CD8-positive, alpha-beta memory T cell (primary cell): Measurements from ENCODE around the gene POMZP3. TPM values are rescaled to one million over a fixed set of nuclear protein-coding genes. Genes with fewer than 3 reads are reported as not detected.
"Not testable (repeated sequence)": the region's sequence is repeated elsewhere in the genome, so short reads cannot be mapped to it uniquely, and the experiment has no call there.

Experiments used
- CTCF ChIA-PET: fragments of 350-600 bp; sonication (Branson Sonifier 250); formaldehyde crosslinking; loops from one replicate; lab custom pipeline; 2021; ENCODE audit warnings: antibody characterized with exemption; lab: Charles Lee
- POLR2A ChIA-PET: fragments of 350-600 bp; sonication (Branson Sonifier 250); formaldehyde crosslinking; loops from one replicate; lab custom pipeline; 2021; ENCODE audit warnings: antibody characterized with exemption; lab: Charles Lee
- DNase-seq, 5 donors: peaks; one replicate each; pipeline versions ENCODE4 v3.0.0 to v3.0.0-alpha.2; 2020 to 2022; ENCODE audit warnings: mixed read lengths in 1 of 5
- H3K27ac ChIP-seq: one replicate; pipeline ENCODE4 v1.7.0; 2013; ENCODE audit warnings: low read depth, mild to moderate bottlenecking, low read length, moderate library complexity
- H3K27me3 ChIP-seq: 2 replicates; pipeline ENCODE4 v1.7.0; 2013; ENCODE audit warnings: low read length, mild to moderate bottlenecking; ENCODE audit not compliant: insufficient read depth, poor library complexity, severe bottlenecking
- H3K36me3 ChIP-seq: 2 replicates; pipeline ENCODE4 v1.7.0; 2013; ENCODE audit warnings: mild to moderate bottlenecking, low read length, moderate library complexity; ENCODE audit not compliant: insufficient read depth
- H3K4me1 ChIP-seq: 2 replicates; pipeline ENCODE4 v1.7.0; 2013; ENCODE audit warnings: mild to moderate bottlenecking, low read length, moderate library complexity; ENCODE audit not compliant: insufficient read depth
- H3K4me3 ChIP-seq: 2 replicates; pipeline ENCODE4 v1.7.0; 2013; ENCODE audit warnings: mild to moderate bottlenecking, low read length
- H3K9me3 ChIP-seq: 2 replicates; pipeline ENCODE4 v1.7.0; 2013; ENCODE audit warnings: mild to moderate bottlenecking, low read length
- H3K27ac Mint-ChIP-seq, 8 donors: one replicate each; pipeline ENCODE4 v1.8.0; 2020 to 2021; ENCODE audit warnings: mixed read lengths in 8 of 8, mild to moderate bottlenecking in 6 of 8, inconsistent platforms in 3 of 8, moderate library complexity in 3 of 8
- H3K27me3 Mint-ChIP-seq, 2 donors: one replicate each; pipeline ENCODE4 v1.8.0; 2020 to 2021; ENCODE audit warnings: mixed read lengths in 2 of 2, mild to moderate bottlenecking in 1 of 2, moderate library complexity in 1 of 2
- H3K36me3 Mint-ChIP-seq, 3 donors: one replicate each; pipeline ENCODE4 v1.8.0; 2020 to 2021; ENCODE audit warnings: mixed read lengths in 3 of 3, inconsistent platforms in 1 of 3, mild to moderate bottlenecking in 1 of 3
- H3K4me1 Mint-ChIP-seq, 3 donors: one replicate each; pipeline ENCODE4 v1.8.0; 2020 to 2021; ENCODE audit warnings: mixed read lengths in 3 of 3, inconsistent platforms in 1 of 3, mild to moderate bottlenecking in 1 of 3
- H3K4me3 Mint-ChIP-seq, 7 donors: one replicate each; pipeline ENCODE4 v1.8.0; 2020 to 2021; ENCODE audit warnings: mixed read lengths in 7 of 7, mild to moderate bottlenecking in 6 of 7, moderate library complexity in 4 of 7, inconsistent platforms in 2 of 7
- H3K9me3 Mint-ChIP-seq, 5 donors: one replicate each; pipeline ENCODE4 v1.8.0; 2020 to 2022; ENCODE audit warnings: mixed read lengths in 5 of 5, mild to moderate bottlenecking in 3 of 5, moderate library complexity in 2 of 5, inconsistent platforms in 1 of 5
- polyA plus RNA-seq: library from polyadenylated mRNA; unstranded; fragments of 300-500 nt; fragmentation: Illumina TruSeq; gene quantifications from one replicate; pipeline ENCODE4 v1.2.3, GENCODE V29; 2021
- total RNA-seq, 2 experiments: library from RNA; stranded (reverse); gene quantifications; one replicate each; pipeline ENCODE4 v1.2.3, GENCODE V29; 2021

The POMZP3 gene
- total and polyA plus RNA-seq, 3 experiments from 2014 or later, result 10.6 to 19.2 (median 19.0) TPM

GRCh38 chr7:76598590-76599264 is 28.4 kb downstream of the POMZP3 start:
- DNase-seq, POLR2A ChIA-PET, H3K4me3 Mint-ChIP-seq, H3K4me1 ChIP-seq, H3K36me3 Mint-ChIP-seq, H3K27me3 Mint-ChIP-seq, H3K27me3 ChIP-seq, H3K4me3 ChIP-seq, H3K36me3 ChIP-seq, H3K9me3 ChIP-seq, CTCF ChIA-PET, H3K9me3 Mint-ChIP-seq, H3K27ac ChIP-seq: not testable (repeated sequence)
- Mint-ChIP-seq H3K27ac (peak overlapping the region in 1 of 8 donors; percentile 77), H3K4me1 (peaks cover 25 to 32% (median 29%) of the 10 kb centered on the region in 3 donors)

GRCh38 chr7:76597288-76597687 is 29.8 kb downstream of the POMZP3 start:
- H3K4me3 Mint-ChIP-seq, H3K27me3 ChIP-seq, H3K4me1 ChIP-seq, H3K9me3 Mint-ChIP-seq, H3K4me3 ChIP-seq, CTCF ChIA-PET, H3K36me3 ChIP-seq, H3K36me3 Mint-ChIP-seq, DNase-seq, H3K27me3 Mint-ChIP-seq, POLR2A ChIA-PET, H3K27ac ChIP-seq, H3K9me3 ChIP-seq: not testable (repeated sequence)
- peak overlapping the region in 7 of 8 donors; percentile 17 to 66 (median 45) for H3K27ac Mint-ChIP-seq
- H3K4me1 Mint-ChIP-seq, result peaks cover 25 to 32% (median 29%) of the 10 kb centered on the region in 3 donors

DNA sequence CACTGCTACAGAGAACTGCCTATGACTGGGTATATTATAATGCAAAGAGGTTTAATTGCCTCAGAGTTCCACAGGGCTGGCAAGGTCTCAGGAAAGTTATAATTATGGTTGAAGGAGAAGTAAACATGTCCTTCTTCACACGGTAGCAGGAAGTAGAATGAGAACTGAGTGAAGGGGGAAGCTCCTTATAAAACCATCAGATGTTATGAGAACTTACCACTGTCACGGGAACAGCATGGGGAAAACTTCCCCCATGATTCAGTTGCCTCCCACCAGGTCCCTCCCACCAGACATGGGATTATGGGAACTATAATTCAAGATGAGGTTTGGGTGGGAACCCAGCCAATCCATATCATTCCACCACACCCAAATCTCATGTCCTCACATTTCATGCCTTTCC is 34.4 kb downstream of the POMZP3 start:
- H3K4me3 Mint-ChIP-seq, H3K27me3 ChIP-seq, H3K36me3 Mint-ChIP-seq, H3K9me3 Mint-ChIP-seq, H3K36me3 ChIP-seq, H3K4me1 ChIP-seq, H3K27ac ChIP-seq, H3K9me3 ChIP-seq, POLR2A ChIA-PET, H3K4me3 ChIP-seq, H3K27ac Mint-ChIP-seq, CTCF ChIA-PET, DNase-seq, H3K27me3 Mint-ChIP-seq: not testable (repeated sequence)
- H3K4me1 Mint-ChIP-seq, result peaks cover 29 to 37% (median 34%) of the 10 kb centered on the region in 3 donors

- H3K9me3 ChIP-seq, DNase-seq, H3K27ac ChIP-seq, POLR2A ChIA-PET, H3K27me3 ChIP-seq, H3K27me3 Mint-ChIP-seq, CTCF ChIA-PET, H3K4me3 ChIP-seq, H3K4me1 ChIP-seq, H3K36me3 ChIP-seq, H3K36me3 Mint-ChIP-seq, H3K9me3 Mint-ChIP-seq, H3K4me3 Mint-ChIP-seq, H3K27ac Mint-ChIP-seq: not testable (repeated sequence)
- peaks cover 29 to 37% (median 34%) of the 10 kb centered on the region in 3 donors for H3K4me1 Mint-ChIP-seq
These were observed 35.3 kb downstream of the POMZP3 start for GRCh38 chr7:76591602-76592304.

GRCh38 chr7:76591033-76591432 is 36.0 kb downstream of the POMZP3 start:
- H3K36me3 ChIP-seq, DNase-seq, POLR2A ChIA-PET, H3K36me3 Mint-ChIP-seq, H3K27me3 ChIP-seq, H3K4me1 ChIP-seq, CTCF ChIA-PET, H3K9me3 Mint-ChIP-seq, H3K27ac ChIP-seq, H3K9me3 ChIP-seq, H3K4me3 Mint-ChIP-seq, H3K27me3 Mint-ChIP-seq, H3K4me3 ChIP-seq: not testable (repeated sequence)
- peaks cover 27 to 36% (median 33%) of the 10 kb centered on the region in 3 donors for H3K4me1 Mint-ChIP-seq
- H3K27ac Mint-ChIP-seq, result peak overlapping the region in 1 of 8 donors; percentile 12

DNA sequence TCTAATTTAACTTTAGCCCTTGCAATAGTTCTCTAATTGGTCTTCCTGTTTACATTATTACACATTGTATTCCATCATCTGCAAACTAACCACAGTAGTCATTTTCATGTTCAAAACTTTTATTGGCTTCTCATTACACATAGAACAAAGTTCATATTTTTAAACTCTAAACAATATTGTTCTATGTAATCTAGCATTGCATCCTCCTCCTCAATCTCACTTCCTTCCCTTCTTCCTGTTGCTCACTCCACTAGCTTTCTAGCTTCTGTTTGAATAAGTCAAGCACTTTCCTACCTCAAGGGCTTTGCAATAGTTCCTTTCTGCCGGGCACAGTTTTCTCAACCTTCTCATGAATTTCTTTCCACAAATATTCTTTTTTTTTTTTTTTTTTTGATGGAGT is 38.5 kb downstream of the POMZP3 start:
- H3K4me1 ChIP-seq, DNase-seq, H3K27me3 ChIP-seq, POLR2A ChIA-PET, H3K36me3 Mint-ChIP-seq, CTCF ChIA-PET, H3K9me3 Mint-ChIP-seq, H3K36me3 ChIP-seq, H3K4me3 ChIP-seq, H3K27me3 Mint-ChIP-seq, H3K9me3 ChIP-seq, H3K27ac ChIP-seq: not testable (repeated sequence)
- Mint-ChIP-seq H3K27ac (peak overlapping the region in 2 of 8 donors; percentile 41 to 79), H3K4me1 (peaks cover 29 to 45% (median 44%) of the 10 kb centered on the region in 3 donors), H3K4me3 (peak overlapping the region in 1 of 7 donors; percentile 26)

DNA sequence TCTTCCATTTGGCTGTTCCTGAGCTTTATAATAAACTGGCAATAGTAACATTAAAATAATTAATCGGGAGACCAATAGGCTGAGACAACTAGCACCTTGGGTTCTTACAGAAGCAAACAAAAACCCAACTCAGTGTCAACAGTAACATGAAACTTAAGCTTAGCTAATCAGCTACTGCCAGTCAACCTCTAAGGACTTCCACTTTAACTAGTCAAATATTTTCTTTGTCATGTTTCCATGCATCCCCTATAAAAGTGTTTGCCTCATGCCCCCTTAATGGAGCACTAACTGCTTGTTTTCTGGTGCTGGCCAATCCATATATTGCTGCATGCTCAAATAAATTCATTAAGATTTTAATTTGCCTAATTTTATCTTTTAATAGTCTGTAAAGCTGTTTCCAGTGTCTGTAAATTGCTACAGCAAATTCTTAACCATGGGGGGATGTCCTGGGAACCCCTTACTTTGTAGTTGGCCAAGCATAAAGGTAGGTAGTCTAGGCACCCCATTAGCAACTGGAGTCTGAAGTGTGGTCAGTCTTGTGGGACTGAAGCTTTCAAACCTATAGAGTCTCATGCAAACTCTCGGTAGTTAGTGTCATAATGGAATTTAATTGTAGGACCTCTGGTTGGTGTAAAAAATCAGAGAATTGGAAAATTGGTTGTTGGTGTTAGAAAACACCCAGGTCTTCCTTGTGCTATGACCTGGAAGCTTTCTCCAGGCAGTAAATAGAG is 40.3 kb downstream of the POMZP3 start:
- peak overlapping the region in 4 of 8 donors; percentile 10 to 35 (median 18) for H3K27ac Mint-ChIP-seq
- H3K36me3 Mint-ChIP-seq, H3K27me3 ChIP-seq, H3K4me3 ChIP-seq, H3K27me3 Mint-ChIP-seq, H3K9me3 ChIP-seq, CTCF ChIA-PET, H3K27ac ChIP-seq, H3K9me3 Mint-ChIP-seq, H3K4me1 ChIP-seq, DNase-seq, H3K36me3 ChIP-seq, POLR2A ChIA-PET: not testable (repeated sequence)
- peak overlapping the region in 2 of 7 donors; percentile 7 to 48 for H3K4me3 Mint-ChIP-seq
- peaks cover 37 to 57% (median 57%) of the 10 kb centered on the region in 3 donors for H3K4me1 Mint-ChIP-seq

DNA sequence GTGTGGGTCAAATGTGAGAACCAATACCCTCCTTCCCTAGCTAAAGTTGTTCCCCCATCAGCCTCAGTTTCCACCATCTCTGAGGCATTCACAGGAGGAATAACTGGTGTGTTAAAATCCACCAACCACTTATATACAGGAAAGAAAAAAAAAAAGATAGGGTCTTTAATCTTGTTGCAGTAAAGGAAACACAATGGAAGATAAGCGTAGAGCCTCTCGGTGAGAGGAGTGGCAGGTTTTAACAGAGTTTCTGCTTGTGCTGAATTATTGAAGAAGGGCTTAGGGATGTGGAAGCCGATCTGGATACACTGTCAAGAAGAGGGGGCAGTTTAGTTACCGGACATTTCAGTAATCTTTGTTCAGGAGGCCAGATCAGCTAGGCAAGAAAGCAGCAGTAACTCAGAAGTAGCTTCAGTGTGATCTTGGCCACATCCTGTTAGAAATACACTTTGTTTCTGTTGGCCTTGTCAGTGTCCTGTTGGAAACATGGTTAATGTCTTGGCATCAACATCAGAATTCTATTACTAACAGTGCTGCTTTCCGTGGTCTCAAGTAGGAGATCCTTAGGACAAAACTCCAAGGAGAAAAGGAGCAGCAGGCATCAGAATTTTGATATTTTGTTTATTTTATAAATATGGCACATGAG is 43.3 kb downstream of the POMZP3 start:
- CTCF ChIA-PET, H3K36me3 ChIP-seq, H3K9me3 Mint-ChIP-seq, H3K36me3 Mint-ChIP-seq, H3K4me3 ChIP-seq, H3K4me1 ChIP-seq, H3K27me3 Mint-ChIP-seq, H3K9me3 ChIP-seq, POLR2A ChIA-PET, DNase-seq, H3K27ac ChIP-seq, H3K27me3 ChIP-seq: not testable (repeated sequence)
- peak overlapping the region in 4 of 7 donors; percentile 45 to 63 (median 55) for H3K4me3 Mint-ChIP-seq
- H3K27ac Mint-ChIP-seq, result peak overlapping the region in 7 of 8 donors; percentile 12 to 89 (median 77)
- H3K4me1 Mint-ChIP-seq, result peaks cover 44 to 57% (median 57%) of the 10 kb centered on the region in 3 donors
